Hindlimb muscle (tissue), 1 donor: ENCODE measurements around the gene PSMA5. TPM values are rescaled to one million over a fixed set of nuclear protein-coding genes. Genes with fewer than 3 reads are reported as not detected.
"Not testable (repeated sequence)": the region's sequence is repeated elsewhere in the genome, so short reads cannot be mapped to it uniquely, and the experiment has no call there.

ENCODE experiments used
- DNase-seq: peaks from one replicate; pipeline ENCODE4 v3.0.0-alpha.2; 2013
- polyA plus RNA-seq: library from polyadenylated mRNA; unstranded; fragments of 120-200 nt; gene quantifications from one replicate; pipeline ENCODE4 v1.2.1, GENCODE V29; 2013; ENCODE audit not compliant: insufficient read length

The PSMA5 gene
- polyA plus RNA-seq, 1 donor: 52.5 TPM

GRCh38 chr1:109392037-109392787 lies 34.0 kb downstream of the PSMA5 start:
- DNase-seq: no peak

- DNase-seq: no peak
These were observed 34.6 kb downstream of the PSMA5 start for GRCh38 chr1:109391626-109392025.

- DNase-seq: no peak
These were observed 35.1 kb downstream of the PSMA5 start for GRCh38 chr1:109391157-109391556.

- DNase-seq: no peak
These were observed 36.5 kb downstream of the PSMA5 start for GRCh38 chr1:109389638-109390341.

GRCh38 chr1:109388884-109389637 lies 37.2 kb downstream of the PSMA5 start:
- no peak for DNase-seq

GRCh38 chr1:109388208-109388711 lies 38.0 kb downstream of the PSMA5 start:
- DNase-seq: no peak

GRCh38 chr1:109386054-109386717 lies 40.1 kb downstream of the PSMA5 start:
- DNase-seq: no peak

- DNase-seq: no peak
These were observed 40.8 kb downstream of the PSMA5 start for GRCh38 chr1:109385417-109385816.

- DNase-seq: no peak
These were observed 42.4 kb downstream of the PSMA5 start for GRCh38 chr1:109383854-109384253.

GRCh38 chr1:109383087-109383779 lies 43.0 kb downstream of the PSMA5 start:
- no peak for DNase-seq

- DNase-seq: no peak
These were observed 44.7 kb downstream of the PSMA5 start for GRCh38 chr1:109381573-109381972.

GRCh38 chr1:109379907-109380306 lies 46.3 kb downstream of the PSMA5 start:
- no peak for DNase-seq

GRCh38 chr1:109379422-109379821 lies 46.8 kb downstream of the PSMA5 start:
- no peak for DNase-seq

- no peak for DNase-seq
These were observed 48.5 kb downstream of the PSMA5 start for GRCh38 chr1:109377698-109378097.

- DNase-seq: not testable (repeated sequence)
These were observed 52.6 kb downstream of the PSMA5 start for GRCh38 chr1:109373696-109374095.

GRCh38 chr1:109373126-109373525 lies 53.1 kb downstream of the PSMA5 start:
- no peak for DNase-seq

GRCh38 chr1:109372281-109372680 lies 54.0 kb downstream of the PSMA5 start:
- DNase-seq: no peak

GRCh38 chr1:109371341-109371739 lies 54.9 kb downstream of the PSMA5 start:
- DNase-seq: no peak

GRCh38 chr1:109370712-109371340 lies 55.4 kb downstream of the PSMA5 start:
- DNase-seq: no peak

GRCh38 chr1:109369167-109369746 lies 57.0 kb downstream of the PSMA5 start:
- no peak for DNase-seq

GRCh38 chr1:109368464-109368863 lies 57.8 kb downstream of the PSMA5 start:
- DNase-seq: no peak
